ENCODE measurements around the gene SORL1-AS1.

SORL1-AS1 gene

GRCh38 chr11:121497176-121497998 is 44.6 kb upstream of the SORL1-AS1 start:
- DNase-seq (ENCODE audit: unreplicated experiment): no peak
- BruUV-seq (replicated peaks): no TSS peak
- no peak overlapping the region for H3K27ac Mint-ChIP-seq (ENCODE audit: low read depth, unreplicated experiment)
- POLR2A ChIA-PET: no interaction called here
- no peaks in the 10 kb centered on the region for H3K36me3 Mint-ChIP-seq (ENCODE audit: insufficient read depth, unreplicated experiment)
- intact Hi-C loops (cut with micrococcal nuclease): no loop called here
- H3K4me3 Mint-ChIP-seq (ENCODE audit: unreplicated experiment): no peak overlapping the region
- CTCF ChIA-PET: no interaction called here
- no peaks in the 10 kb centered on the region for H3K4me1 Mint-ChIP-seq (ENCODE audit: insufficient read depth, unreplicated experiment)
- H3K27me3 Mint-ChIP-seq (ENCODE audit: insufficient read depth, unreplicated experiment): no peaks in the 10 kb centered on the region
- no peaks in the 10 kb centered on the region for H3K9me3 Mint-ChIP-seq (ENCODE audit: unreplicated experiment)
- no peak for TF ChIP-seq CTCF (IDR thresholded peaks at IDR 0.05; ENCODE audit: unreplicated experiment)

GRCh38 chr11:121494355-121495099 is 41.8 kb upstream of the SORL1-AS1 start:
- TF ChIP-seq CTCF (IDR thresholded peaks at IDR 0.05; ENCODE audit: unreplicated experiment): no peak
- no peak overlapping the region for H3K4me3 Mint-ChIP-seq (ENCODE audit: unreplicated experiment)
- BruUV-seq (replicated peaks): no TSS peak
- ChIA-PET POLR2A (interaction anchor here (0.9 kb wide), 1 partner anchor 92 kb away, joined by 3 read pairs; no protein-coding TSS in a partner anchor), CTCF (no interaction called here)
- H3K27ac Mint-ChIP-seq (ENCODE audit: low read depth, unreplicated experiment): no peak overlapping the region
- H3K9me3 Mint-ChIP-seq (ENCODE audit: unreplicated experiment): no peaks in the 10 kb centered on the region
- no peaks in the 10 kb centered on the region for H3K36me3 Mint-ChIP-seq (ENCODE audit: insufficient read depth, unreplicated experiment)
- H3K4me1 Mint-ChIP-seq (ENCODE audit: insufficient read depth, unreplicated experiment): no peaks in the 10 kb centered on the region
- H3K27me3 Mint-ChIP-seq (ENCODE audit: insufficient read depth, unreplicated experiment): no peaks in the 10 kb centered on the region
- no peak for DNase-seq (ENCODE audit: unreplicated experiment)
- intact Hi-C loops (cut with micrococcal nuclease): no loop called here

DNA sequence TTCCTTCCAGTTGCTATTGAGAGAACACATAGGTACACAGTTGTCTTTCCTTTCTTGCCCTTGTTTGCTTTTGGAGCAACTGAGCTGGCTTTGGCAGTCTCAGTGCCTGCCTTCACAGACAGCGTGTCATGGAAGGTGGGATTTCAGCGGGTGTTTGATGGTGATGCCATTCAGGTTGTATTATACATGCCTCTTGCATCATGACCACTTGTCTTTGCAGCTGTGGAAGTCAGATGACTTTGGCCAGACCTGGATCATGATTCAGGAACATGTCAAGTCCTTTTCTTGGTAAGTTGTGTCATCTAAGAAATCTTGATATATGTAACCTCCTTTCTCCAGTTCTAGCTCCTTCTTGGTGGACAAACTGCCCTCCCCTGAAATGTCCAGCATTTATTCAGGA is 37.1 kb upstream of the SORL1-AS1 start:
- no peak overlapping the region for H3K27ac Mint-ChIP-seq (ENCODE audit: low read depth, unreplicated experiment)
- no peak for DNase-seq (ENCODE audit: unreplicated experiment)
- no TSS peak for BruUV-seq (replicated peaks)

More for the DNA sequence above, 37.1 kb upstream of the SORL1-AS1 start:
- Mint-ChIP-seq H3K4me1 (ENCODE audit: insufficient read depth, unreplicated experiment) (no peaks in the 10 kb centered on the region), H3K27me3 (ENCODE audit: insufficient read depth, unreplicated experiment) (no peaks in the 10 kb centered on the region), H3K9me3 (ENCODE audit: unreplicated experiment) (no peaks in the 10 kb centered on the region), H3K36me3 (ENCODE audit: insufficient read depth, unreplicated experiment) (peaks cover 4% of the 10 kb centered on the region), H3K4me3 (ENCODE audit: unreplicated experiment) (no peak overlapping the region)
- ChIA-PET CTCF (interaction anchor here (1.3 kb wide), 1 partner anchor 51 kb away, joined by 3 read pairs; no protein-coding TSS in a partner anchor), POLR2A (no interaction called here)
- intact Hi-C loops (cut with micrococcal nuclease): no loop called here
- TF ChIP-seq CTCF (IDR thresholded peaks at IDR 0.05; ENCODE audit: unreplicated experiment): no peak

Data from MCF 10A (cell line).